ENCODE measurements around the gene FAM124B. TPM values are rescaled to one million over a fixed set of nuclear protein-coding genes. Genes with fewer than 3 reads are reported as not detected.
"Not testable (repeated sequence)": the region's sequence is repeated elsewhere in the genome, so short reads cannot be mapped to it uniquely, and the experiment has no call there.

The FAM124B gene
- total RNA-seq, 4 donors from 2014 or later, result 0.41 to 0.95 (median 0.60) TPM; not detected in 1

- no peak overlapping the region for H3K4me3 ChIP-seq
- no peaks in the 10 kb centered on the region for H3K4me1 ChIP-seq
- TF ChIP-seq CTCF (IDR thresholded peaks at IDR 0.05) (no peak), EP300 (IDR thresholded peaks at IDR 0.05; ENCODE audit: low read depth) (no peak), POLR2A (IDR thresholded peaks at IDR 0.05) (no peak), POLR2AphosphoS5 (IDR thresholded peaks at IDR 0.05) (no peak)
- H3K27ac ChIP-seq, result no peak overlapping the region
- in situ Hi-C loops (cut with MboI; ENCODE audit: low pct_ligation_motif_present in 1 of 4, low pct_unique_long_range_greater_than_20kb in 1 of 4, low sequenced_read_pairs in 3 of 4), result no loop called here
- H3K9me3 ChIP-seq, result no peaks in the 10 kb centered on the region
- intact Hi-C loops (cut with DNase I; ENCODE audit: low total_unique reads), result no loop called here
- H3K36me3 ChIP-seq, result no peaks in the 10 kb centered on the region
- DNase-seq, result no peak
- 58 to 64% methylated on average over 4 of the region's 4 CpGs for WGBS, 2 donors (ENCODE audit: low coverage in 1 of 2)
- no peaks in the 10 kb centered on the region for H3K27me3 ChIP-seq
Measured at GRCh38 chr2:224392545-224392944, 9.4 kb downstream of the FAM124B start.

- H3K4me1 ChIP-seq, result no peaks in the 10 kb centered on the region
- intact Hi-C loops (cut with DNase I; ENCODE audit: low total_unique reads), result no loop called here
- H3K27me3 ChIP-seq, result no peaks in the 10 kb centered on the region
- H3K9me3 ChIP-seq, result no peaks in the 10 kb centered on the region
- no peaks in the 10 kb centered on the region for H3K36me3 ChIP-seq
- TF ChIP-seq EP300 (IDR thresholded peaks at IDR 0.05; ENCODE audit: low read depth) (no peak), POLR2AphosphoS5 (IDR thresholded peaks at IDR 0.05) (no peak), CTCF (IDR thresholded peaks at IDR 0.05) (no peak), POLR2A (IDR thresholded peaks at IDR 0.05) (no peak)
- no peak overlapping the region for H3K27ac ChIP-seq
- DNase-seq, result no peak
- no peak overlapping the region for H3K4me3 ChIP-seq
- 88% methylated on average over 5 of the region's 5 CpGs for WGBS, 2 donors (ENCODE audit: low coverage in 1 of 2)
- in situ Hi-C loops (cut with MboI; ENCODE audit: low pct_ligation_motif_present in 1 of 4, low pct_unique_long_range_greater_than_20kb in 1 of 4, low sequenced_read_pairs in 3 of 4), result no loop called here
Measured at GRCh38 chr2:224389317-224389716, 12.6 kb downstream of the FAM124B start.

- no peak for TF ChIP-seq POLR2AphosphoS5 (IDR thresholded peaks at IDR 0.05)
- no peak for TF ChIP-seq CTCF (IDR thresholded peaks at IDR 0.05)
- TF ChIP-seq EP300 (IDR thresholded peaks at IDR 0.05; ENCODE audit: low read depth), result no peak
- H3K4me3 ChIP-seq, result no peak overlapping the region
- DNase-seq, result no peak
- no peaks in the 10 kb centered on the region for H3K9me3 ChIP-seq
- no peaks in the 10 kb centered on the region for H3K36me3 ChIP-seq
- in situ Hi-C loops (cut with MboI; ENCODE audit: low pct_ligation_motif_present in 1 of 4, low pct_unique_long_range_greater_than_20kb in 1 of 4, low sequenced_read_pairs in 3 of 4) (no loop called here), intact Hi-C loops (cut with DNase I; ENCODE audit: low total_unique reads) (no loop called here)
- 84 to 95% methylated on average over 2 of the region's 2 CpGs for WGBS, 2 donors (ENCODE audit: low coverage in 1 of 2)
- no peaks in the 10 kb centered on the region for H3K4me1 ChIP-seq
- H3K27ac ChIP-seq, result no peak overlapping the region
- no peaks in the 10 kb centered on the region for H3K27me3 ChIP-seq
Measured at GRCh38 chr2:224386876-224387275, 15.0 kb downstream of the FAM124B start.

- TF ChIP-seq POLR2AphosphoS5 (IDR thresholded peaks at IDR 0.05) (no peak), CTCF (IDR thresholded peaks at IDR 0.05) (no peak), EP300 (IDR thresholded peaks at IDR 0.05; ENCODE audit: low read depth) (no peak), POLR2A (IDR thresholded peaks at IDR 0.05) (no peak)
- no peaks in the 10 kb centered on the region for H3K27me3 ChIP-seq
- intact Hi-C loops (cut with DNase I; ENCODE audit: low total_unique reads), result no loop called here
Measured at GRCh38 chr2:224382973-224383555, 18.8 kb downstream of the FAM124B start.

GRCh38 chr2:224382280-224382647, 19.6 kb downstream of the FAM124B start:
- H3K4me1 ChIP-seq; H3K27ac ChIP-seq; DNase-seq; H3K36me3 ChIP-seq; H3K4me3 ChIP-seq; in situ Hi-C loops (cut with MboI; ENCODE audit: low pct_ligation_motif_present in 1 of 4, low pct_unique_long_range_greater_than_20kb in 1 of 4, low sequenced_read_pairs in 3 of 4); H3K9me3 ChIP-seq; H3K27me3 ChIP-seq; intact Hi-C loops (cut with DNase I; ENCODE audit: low total_unique reads): not testable (repeated sequence)
- 98% methylated on average over 2 of the region's 2 CpGs; no CpG with 5 or more reads in 1 of the 2 donors for WGBS, 2 donors (ENCODE audit: low coverage in 1 of 2)

More at GRCh38 chr2:224382973-224383555, 18.8 kb downstream of the FAM124B start:
- no peak overlapping the region for H3K4me3 ChIP-seq
- in situ Hi-C loops (cut with MboI; ENCODE audit: low pct_ligation_motif_present in 1 of 4, low pct_unique_long_range_greater_than_20kb in 1 of 4, low sequenced_read_pairs in 3 of 4), result no loop called here
- no peaks in the 10 kb centered on the region for H3K9me3 ChIP-seq
- H3K27ac ChIP-seq, result no peak overlapping the region
- no peaks in the 10 kb centered on the region for H3K36me3 ChIP-seq
- 89 to 93% methylated on average over 7 to 9 of the region's 9 CpGs for WGBS, 2 donors (ENCODE audit: low coverage in 1 of 2)
- no peak for DNase-seq
- no peaks in the 10 kb centered on the region for H3K4me1 ChIP-seq
